HG03520 (cell line): Measurements from ENCODE around the gene HIGD1B.

Source experiments
- ATAC-seq: cut with Tn5 transposase; IDR thresholded peaks from one replicate; pipeline ENCODE4 v1.9.1; 2021; ENCODE audit warnings: mild to moderate bottlenecking, moderate library complexity; ENCODE audit not compliant: unreplicated experiment

Gene HIGD1B

GRCh38 chr17:44875761-44876160 lies 28.1 kb downstream of the HIGD1B start:
- no peak for ATAC-seq

- ATAC-seq: no peak
These were observed 29.4 kb downstream of the HIGD1B start for GRCh38 chr17:44877121-44877520.

- no peak for ATAC-seq
These were observed 31.0 kb downstream of the HIGD1B start for GRCh38 chr17:44878627-44879221.

- ATAC-seq: no peak
These were observed 31.7 kb downstream of the HIGD1B start for GRCh38 chr17:44879376-44879775.

- ATAC-seq: no peak
These were observed 32.4 kb downstream of the HIGD1B start for GRCh38 chr17:44880062-44880461.

GRCh38 chr17:44881145-44881544 lies 33.5 kb downstream of the HIGD1B start:
- no peak for ATAC-seq

GRCh38 chr17:44884941-44885340 lies 37.3 kb downstream of the HIGD1B start:
- ATAC-seq: no peak

GRCh38 chr17:44887016-44887415 lies 39.3 kb downstream of the HIGD1B start:
- ATAC-seq: no peak

- ATAC-seq: no peak
These were observed 40.6 kb downstream of the HIGD1B start for GRCh38 chr17:44887971-44888954.

GRCh38 chr17:44889003-44889402 lies 41.3 kb downstream of the HIGD1B start:
- ATAC-seq: no peak

GRCh38 chr17:44892250-44892649 lies 44.6 kb downstream of the HIGD1B start:
- ATAC-seq: no peak

- no peak for ATAC-seq
These were observed 47.0 kb downstream of the HIGD1B start for GRCh38 chr17:44894642-44895041.

GRCh38 chr17:44898768-44899073 lies 51.0 kb downstream of the HIGD1B start:
- ATAC-seq: no peak

GRCh38 chr17:44899074-44899782 lies 51.5 kb downstream of the HIGD1B start, which contains the start of gene EFTUD2:
EFTUD2 (minus strand) TSS chr17:44899445; CDS start chr17:44894521, 4,924 bp downstream.
- peak; percentile 61 for ATAC-seq
